Right lung (tissue), 5 donors: Measurements from ENCODE around the gene ATP5F1B. TPM values are rescaled to one million over a fixed set of nuclear protein-coding genes. Genes with fewer than 3 reads are reported as not detected.
A peak's percentile ranks its signal among the peaks of the same experiment; 100 is the strongest.
"Not testable (repeated sequence)": the region's sequence is repeated elsewhere in the genome, so short reads cannot be mapped to it uniquely, and the experiment has no call there.

Source experiments
- DNase-seq, 2 donors: peaks; one replicate each; pipeline ENCODE4 v3.0.0-alpha.2; 2013
- polyA plus RNA-seq, 5 donors: library from polyadenylated mRNA; unstranded; fragments of 120-200 nt; gene quantifications; one replicate each; pipeline versions ENCODE4 v1.2.1 to v1.2.3, GENCODE V29; 2013; ENCODE audit warnings: inconsistent platforms in 1 of 5, low replicate concordance in 1 of 5; ENCODE audit not compliant: insufficient read length in 5 of 5, insufficient read depth in 1 of 5

The ATP5F1B gene
- polyA plus RNA-seq, 5 donors: 559 to 605 (median 592) TPM

DNA sequence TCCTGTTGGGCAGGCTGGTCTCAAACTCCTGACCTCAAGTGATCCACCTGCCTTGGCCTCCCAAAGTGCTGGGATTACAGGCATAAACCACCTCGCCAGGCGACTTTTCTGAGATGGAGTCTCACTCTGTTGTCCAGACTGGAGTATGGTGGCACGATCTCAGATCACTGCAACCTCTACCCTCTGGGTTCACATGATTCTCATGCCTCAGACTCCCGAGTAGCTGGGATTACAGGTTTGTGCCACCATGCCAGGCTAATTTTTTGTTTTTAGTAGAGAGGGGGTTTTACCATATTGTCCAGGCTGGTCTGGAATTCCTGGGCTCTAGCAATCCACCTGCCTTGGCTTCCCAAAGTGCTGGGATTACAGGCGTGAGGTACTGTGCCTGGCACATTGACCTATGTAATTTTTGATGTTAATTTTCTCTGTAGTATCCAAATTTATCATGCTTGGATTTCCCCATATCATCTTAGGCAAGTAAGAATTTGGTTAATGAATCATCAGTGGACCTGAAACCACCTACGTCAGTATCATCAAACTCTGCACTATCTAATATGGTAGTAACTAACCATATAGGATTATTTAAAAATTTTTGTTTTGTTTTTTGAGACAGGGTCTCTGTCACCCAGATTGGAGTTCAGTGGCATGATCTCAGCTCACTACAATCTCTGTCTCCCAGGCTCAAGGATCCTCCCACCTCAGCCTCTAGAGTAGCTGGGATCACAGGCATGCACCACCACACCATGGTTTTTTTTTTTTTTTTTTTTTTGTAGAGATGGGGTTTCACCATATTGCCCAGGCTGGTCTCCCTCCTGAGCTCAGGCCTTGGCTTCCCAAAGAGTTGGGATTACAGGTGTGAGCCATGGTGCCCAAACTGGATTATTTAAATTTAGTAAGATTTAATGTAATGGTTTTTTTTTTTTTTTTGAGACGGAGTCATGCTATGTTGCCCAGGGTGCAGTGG is 11.9 kb upstream of the ATP5F1B start:
- no peak for DNase-seq

DNA sequence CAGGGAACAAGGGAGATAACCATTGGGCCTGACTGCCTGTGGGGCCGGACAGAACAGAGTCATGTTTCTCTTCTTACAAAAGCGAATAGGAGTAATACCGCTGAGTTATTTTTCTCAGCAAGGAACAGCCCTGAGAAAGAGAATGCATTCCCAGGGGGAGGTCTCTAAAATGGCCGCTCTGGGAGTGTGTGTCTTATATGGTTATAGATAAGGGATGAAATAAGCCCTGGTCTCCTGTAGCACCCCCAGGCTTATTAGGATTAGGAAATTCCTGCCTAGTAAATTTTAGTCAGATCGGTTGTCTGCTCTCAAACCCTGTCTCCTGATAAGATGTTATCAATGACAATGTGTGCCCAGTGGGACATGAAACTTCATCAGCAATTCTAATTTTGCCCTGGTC is 8.0 kb upstream of the ATP5F1B start:
- not testable (repeated sequence) for DNase-seq

DNA sequence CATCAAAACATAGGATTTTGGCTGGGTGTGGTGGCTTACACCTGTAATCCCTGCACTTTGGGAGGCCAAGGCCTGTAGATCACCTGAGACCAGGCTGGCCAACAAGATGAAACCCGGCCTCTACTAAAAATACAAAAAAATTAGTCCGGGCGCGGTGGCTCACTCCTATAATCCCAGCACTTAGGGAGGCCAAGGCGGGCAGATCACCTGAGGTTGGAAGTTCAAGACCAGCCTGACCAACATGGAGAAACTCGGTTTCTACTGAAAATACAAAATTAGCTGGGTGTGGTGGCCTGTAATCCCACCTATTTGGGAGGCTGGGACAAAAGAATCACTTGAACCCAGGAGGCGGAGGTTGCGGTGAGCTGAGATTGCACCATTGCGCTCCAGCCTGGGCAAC is 2.2 kb upstream of the ATP5F1B start:
- not testable (repeated sequence) for DNase-seq

GRCh38 chr12:56645201-56645716 is 525 bp downstream of the ATP5F1B start:
- DNase-seq: peak in 1 of 2 donors; percentile 7

- DNase-seq: no peak
Observed at GRCh38 chr12:56644654-56645053, 1.1 kb downstream of the ATP5F1B start.

DNA sequence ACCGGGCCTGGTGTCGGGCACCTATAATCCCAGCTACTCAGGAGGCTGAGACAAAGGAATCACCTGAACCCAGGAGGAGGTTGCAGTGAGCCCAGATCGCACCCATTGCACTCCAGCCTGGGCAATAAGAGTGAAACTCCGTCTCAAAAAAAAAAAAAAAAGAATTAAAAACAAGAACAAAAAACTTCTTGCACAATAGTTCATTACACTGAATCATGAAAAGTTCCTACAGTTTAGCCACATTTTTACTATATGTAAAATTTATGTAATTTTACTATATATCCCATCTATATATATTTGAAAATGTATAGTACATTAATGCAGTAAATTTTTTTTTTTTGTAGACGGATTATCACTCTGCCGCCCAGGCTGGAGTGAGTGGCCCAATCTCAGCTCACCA is 4.6 kb downstream of the ATP5F1B start:
- DNase-seq: no peak

- DNase-seq: no peak
Observed at GRCh38 chr12:56637621-56638020, 8.2 kb downstream of the ATP5F1B start.

GRCh38 chr12:56636675-56637540 is 8.9 kb downstream of the ATP5F1B start:
- DNase-seq: peak; percentile 98 to 100

DNA sequence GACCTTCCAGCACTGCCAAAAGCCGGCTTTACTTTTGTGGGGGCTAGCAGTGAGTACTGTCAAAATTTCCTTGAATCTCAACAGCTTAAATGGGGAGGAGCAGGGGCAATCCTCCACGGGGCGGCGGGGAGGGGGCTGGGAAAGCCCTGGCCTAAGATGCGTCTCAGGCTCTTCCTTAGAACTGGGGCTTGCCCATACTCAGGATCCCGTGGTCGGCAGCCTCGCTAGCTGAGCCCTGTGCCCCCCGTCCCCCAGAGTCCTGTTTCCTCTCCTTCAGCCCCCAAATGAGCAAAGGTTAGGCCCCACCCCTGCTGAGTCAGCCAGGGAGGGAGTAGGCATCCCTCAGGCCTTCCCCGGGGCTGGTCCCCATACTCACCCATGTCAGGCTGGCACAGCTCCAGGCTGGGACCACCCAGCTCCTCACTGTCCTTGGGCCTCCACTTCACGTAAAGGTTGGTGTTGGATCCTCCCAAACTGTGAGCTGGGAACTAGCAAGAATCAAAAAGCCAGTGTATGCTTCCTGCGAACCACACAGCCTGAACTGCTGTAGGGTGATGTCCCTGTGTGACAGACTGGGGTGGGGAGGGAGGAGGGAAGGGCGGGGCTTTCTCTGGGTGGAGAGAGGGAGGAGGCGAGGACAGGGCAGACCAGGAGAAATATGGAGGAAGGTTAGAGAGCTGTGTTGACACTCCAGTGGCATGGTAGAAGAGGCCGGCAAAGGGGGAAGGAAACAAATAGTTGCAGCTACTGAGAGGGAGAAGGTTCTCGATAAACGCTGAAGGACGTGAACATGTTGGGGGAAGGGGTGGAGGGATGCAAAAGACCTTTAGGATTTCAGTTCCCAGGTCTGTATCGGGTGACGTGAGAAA is 9.7 kb downstream of the ATP5F1B start:
- peak; percentile 87 to 89 for DNase-seq

DNA sequence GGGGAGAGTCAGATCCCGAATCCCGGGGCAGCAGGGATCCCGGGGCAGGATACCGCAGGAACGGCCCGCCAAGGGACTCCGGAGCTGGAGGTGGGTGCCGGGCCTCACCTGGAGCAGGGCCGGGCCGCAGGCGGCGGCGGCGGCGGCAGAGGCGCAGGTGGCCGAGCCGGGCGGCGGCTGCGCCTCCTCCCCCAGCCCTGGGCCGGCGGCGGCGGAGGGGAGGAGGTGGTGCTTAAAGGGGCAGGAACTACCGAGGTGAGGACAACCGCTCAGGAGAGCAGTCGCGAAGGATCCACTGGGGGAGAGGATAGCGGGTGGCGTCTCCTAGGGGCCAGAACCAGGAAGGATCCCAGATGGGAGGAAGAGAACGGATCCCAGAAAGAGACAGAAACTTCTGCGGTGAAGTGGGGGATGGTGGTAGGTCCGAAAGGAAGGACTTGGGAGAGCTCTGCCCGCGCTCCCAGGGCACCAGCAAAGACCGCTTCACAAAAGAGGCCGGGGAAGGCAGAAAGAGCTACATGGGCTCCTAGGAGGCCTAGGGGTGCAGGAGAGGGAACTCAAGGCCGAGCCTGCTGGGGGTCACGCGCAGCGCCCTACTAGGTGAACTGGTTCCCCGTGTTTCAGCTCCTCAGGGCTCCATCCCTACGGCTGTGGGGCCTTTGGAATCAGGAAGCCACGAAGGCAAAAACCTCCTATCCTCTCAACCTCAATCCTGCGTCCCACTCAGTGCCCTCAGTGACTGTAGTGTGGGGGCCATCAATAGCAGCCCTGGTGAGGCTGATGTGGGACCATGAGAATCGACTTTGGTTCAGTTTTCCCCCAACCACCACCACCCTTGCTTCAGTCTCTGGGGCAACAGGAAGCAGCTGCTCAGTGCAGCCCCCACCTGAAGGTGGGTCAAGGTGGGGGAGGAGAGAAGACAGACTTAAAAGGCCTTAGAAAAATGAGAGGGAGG is 10.7 kb downstream of the ATP5F1B start:
- DNase-seq: peak; percentile 53 to 60

GRCh38 chr12:56634242-56634836 is 11.4 kb downstream of the ATP5F1B start:
- DNase-seq: peak; percentile 35 to 45

GRCh38 chr12:56633468-56634241 is 12.1 kb downstream of the ATP5F1B start:
- DNase-seq: no peak

DNA sequence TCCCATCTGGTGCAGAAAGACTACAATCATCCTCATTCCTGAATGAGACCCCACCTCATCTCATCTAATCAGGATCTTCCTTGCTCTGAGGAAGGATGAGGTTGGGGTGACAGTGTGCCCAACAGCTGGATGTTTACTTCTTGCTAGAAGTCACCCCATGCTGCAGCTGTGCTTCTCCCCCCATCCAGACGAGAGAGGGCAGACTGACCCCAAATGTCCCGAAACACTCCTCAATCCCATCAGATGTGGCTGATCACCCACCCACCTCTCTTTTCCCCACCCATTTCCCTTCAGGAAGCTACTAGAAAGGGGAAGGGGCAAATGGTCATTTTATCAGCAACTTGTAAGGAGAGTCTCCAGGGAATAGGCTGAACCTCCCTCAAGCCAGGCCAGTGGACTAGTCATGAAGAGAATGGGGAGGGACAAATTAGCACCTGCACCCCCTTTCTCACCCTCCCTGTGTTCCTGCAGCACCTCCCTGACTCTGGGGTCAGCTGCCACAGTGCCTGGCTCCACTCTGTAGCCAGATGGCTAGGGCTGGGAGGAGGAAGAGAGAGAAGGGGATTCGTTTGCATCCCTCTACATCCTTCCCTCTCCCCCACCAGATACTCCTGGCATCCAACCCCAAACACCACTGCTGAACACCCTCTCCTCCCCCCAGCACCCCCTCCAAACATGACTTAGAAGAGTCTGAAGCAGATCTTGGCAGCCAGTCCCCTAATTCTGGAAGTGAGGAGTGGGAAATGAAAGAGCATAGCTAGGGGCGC is 12.9 kb downstream of the ATP5F1B start:
- DNase-seq: no peak

- peak; percentile 60 to 68 for DNase-seq
Observed at GRCh38 chr12:56631790-56632700, 13.7 kb downstream of the ATP5F1B start.

GRCh38 chr12:56630180-56630632 is 15.6 kb downstream of the ATP5F1B start, which contains the start of gene BAZ2A:
Gene BAZ2A, minus strand, starts transcription at chr12:56630326. Its CDS starts 12,796 bp downstream, at chr12:56617530.
- peak; percentile 80 to 81 for DNase-seq

DNA sequence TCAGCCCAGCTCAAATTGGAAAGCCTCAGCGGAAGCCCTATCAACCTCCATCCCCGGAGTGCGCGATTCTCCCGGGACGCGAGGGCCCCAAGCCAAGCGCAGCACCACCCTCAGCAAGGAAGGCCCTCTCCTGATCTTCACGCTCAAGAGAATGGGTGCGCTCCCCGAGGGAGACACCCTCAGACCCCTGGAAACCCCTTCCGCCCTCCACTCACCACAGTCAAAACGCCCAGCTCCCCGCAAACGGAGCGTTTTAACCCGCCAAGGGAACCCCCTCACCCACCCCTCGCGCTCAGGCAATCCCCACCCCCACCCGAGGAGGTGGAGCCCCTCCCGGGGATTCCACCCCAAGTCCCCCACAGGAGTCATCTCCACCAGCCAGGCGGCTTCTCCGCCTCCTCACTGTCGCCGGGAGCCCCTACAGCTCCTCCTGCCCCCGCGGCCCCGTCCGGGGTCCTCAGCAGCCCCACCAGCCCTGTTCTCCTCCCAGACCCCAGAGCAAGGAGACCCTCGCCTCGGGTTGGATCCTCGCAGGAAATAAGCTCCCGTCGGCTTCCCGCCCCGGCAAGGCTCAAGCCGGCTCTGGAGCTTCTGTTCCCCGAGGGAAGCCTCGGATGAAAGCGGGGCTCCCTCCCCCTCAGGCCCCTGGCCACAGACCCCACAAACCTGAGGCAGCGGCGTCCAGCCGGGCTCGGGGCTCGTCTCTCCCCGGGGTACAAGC is 16.2 kb downstream of the ATP5F1B start:
- peak in 1 of 2 donors; percentile 3 for DNase-seq
